HUES6 (cell line): ENCODE data around the gene QKI.

Source experiments
- H3K27ac ChIP-seq: 2 replicates; pipeline ENCODE4 v1.7.0; 2013; ENCODE audit warnings: low read depth, mild to moderate bottlenecking, low read length, inconsistent platforms
- H3K27me3 ChIP-seq: 2 replicates; pipeline ENCODE4 v1.6.1; 2013; ENCODE audit warnings: low read length; ENCODE audit not compliant: control insufficient read depth, insufficient read depth
- H3K36me3 ChIP-seq: 2 replicates; pipeline ENCODE4 v1.6.1; 2013; ENCODE audit warnings: low read length; ENCODE audit not compliant: control insufficient read depth, insufficient read depth
- H3K4me1 ChIP-seq: 2 replicates; pipeline ENCODE4 v1.6.1; 2013; ENCODE audit warnings: low read length; ENCODE audit not compliant: control insufficient read depth, insufficient read depth
- H3K4me3 ChIP-seq: 2 replicates; pipeline ENCODE4 v1.5.1; 2013; ENCODE audit warnings: low read depth, low read length
- H3K9ac ChIP-seq: one replicate; pipeline ENCODE4 v1.6.1; 2013; ENCODE audit warnings: mild to moderate bottlenecking, low read length
- H3K9me3 ChIP-seq: 2 replicates; pipeline ENCODE4 v1.6.1; 2013; ENCODE audit warnings: low read depth, low read length; ENCODE audit not compliant: control insufficient read depth, insufficient read depth

Gene QKI

GRCh38 chr6:163402616-163403015, 11.9 kb upstream of the QKI start:
- H3K4me1 ChIP-seq: peaks cover 32% of the 10 kb centered on the region
- H3K36me3 ChIP-seq: no peaks in the 10 kb centered on the region
- no peak overlapping the region for H3K4me3 ChIP-seq
- H3K27ac ChIP-seq: no peak overlapping the region
- no peaks in the 10 kb centered on the region for H3K9me3 ChIP-seq
- no peak overlapping the region for H3K9ac ChIP-seq
- H3K27me3 ChIP-seq: no peaks in the 10 kb centered on the region

GRCh38 chr6:163404825-163405265, 9.7 kb upstream of the QKI start:
- Histone ChIP-seq H3K9ac (no peak overlapping the region), H3K36me3 (no peaks in the 10 kb centered on the region), H3K4me3 (no peak overlapping the region), H3K27ac (no peak overlapping the region), H3K27me3 (no peaks in the 10 kb centered on the region), H3K4me1 (peaks cover 26% of the 10 kb centered on the region), H3K9me3 (no peaks in the 10 kb centered on the region)

GRCh38 chr6:163405412-163406309, 8.9 kb upstream of the QKI start:
- H3K36me3 ChIP-seq: no peaks in the 10 kb centered on the region
- no peaks in the 10 kb centered on the region for H3K27me3 ChIP-seq
- H3K9me3 ChIP-seq: no peaks in the 10 kb centered on the region
- no peak overlapping the region for H3K4me3 ChIP-seq
- H3K27ac ChIP-seq: no peak overlapping the region
- no peak overlapping the region for H3K9ac ChIP-seq
- H3K4me1 ChIP-seq: peaks cover 27% of the 10 kb centered on the region

- no peaks in the 10 kb centered on the region for H3K27me3 ChIP-seq
- no peak overlapping the region for H3K27ac ChIP-seq
- H3K9ac ChIP-seq: no peak overlapping the region
- H3K9me3 ChIP-seq: no peaks in the 10 kb centered on the region
- H3K4me1 ChIP-seq: peaks cover 28% of the 10 kb centered on the region
- H3K36me3 ChIP-seq: no peaks in the 10 kb centered on the region
- no peak overlapping the region for H3K4me3 ChIP-seq
These were observed 8.2 kb upstream of the QKI start for GRCh38 chr6:163406366-163406765.

GRCh38 chr6:163406830-163407229, 7.7 kb upstream of the QKI start:
- no peak overlapping the region for H3K27ac ChIP-seq
- H3K36me3 ChIP-seq: no peaks in the 10 kb centered on the region
- H3K27me3 ChIP-seq: no peaks in the 10 kb centered on the region
- peaks cover 24% of the 10 kb centered on the region for H3K4me1 ChIP-seq
- no peak overlapping the region for H3K9ac ChIP-seq
- H3K9me3 ChIP-seq: no peaks in the 10 kb centered on the region
- no peak overlapping the region for H3K4me3 ChIP-seq

- Histone ChIP-seq H3K4me3 (no peak overlapping the region), H3K9ac (no peak overlapping the region), H3K36me3 (no peaks in the 10 kb centered on the region), H3K9me3 (no peaks in the 10 kb centered on the region), H3K27me3 (no peaks in the 10 kb centered on the region), H3K27ac (no peak overlapping the region), H3K4me1 (peaks cover 20% of the 10 kb centered on the region)
These were observed 6.0 kb upstream of the QKI start for GRCh38 chr6:163408352-163408991.

- Histone ChIP-seq H3K9me3 (no peaks in the 10 kb centered on the region), H3K4me1 (peaks cover 18% of the 10 kb centered on the region)
These were observed 4.8 kb upstream of the QKI start for GRCh38 chr6:163409712-163410111.

GRCh38 chr6:163412341-163412740, 2.2 kb upstream of the QKI start:
- Histone ChIP-seq H3K27ac (no peak overlapping the region), H3K27me3 (no peaks in the 10 kb centered on the region), H3K4me1 (peaks cover 8% of the 10 kb centered on the region), H3K9ac (no peak overlapping the region), H3K36me3 (no peaks in the 10 kb centered on the region), H3K9me3 (no peaks in the 10 kb centered on the region), H3K4me3 (peak overlapping the region; percentile 76)

More at GRCh38 chr6:163409712-163410111, 4.8 kb upstream of the QKI start:
- no peaks in the 10 kb centered on the region for H3K27me3 ChIP-seq
- H3K9ac ChIP-seq: no peak overlapping the region
- no peaks in the 10 kb centered on the region for H3K36me3 ChIP-seq
- H3K4me3 ChIP-seq: no peak overlapping the region
- H3K27ac ChIP-seq: no peak overlapping the region

DNA sequence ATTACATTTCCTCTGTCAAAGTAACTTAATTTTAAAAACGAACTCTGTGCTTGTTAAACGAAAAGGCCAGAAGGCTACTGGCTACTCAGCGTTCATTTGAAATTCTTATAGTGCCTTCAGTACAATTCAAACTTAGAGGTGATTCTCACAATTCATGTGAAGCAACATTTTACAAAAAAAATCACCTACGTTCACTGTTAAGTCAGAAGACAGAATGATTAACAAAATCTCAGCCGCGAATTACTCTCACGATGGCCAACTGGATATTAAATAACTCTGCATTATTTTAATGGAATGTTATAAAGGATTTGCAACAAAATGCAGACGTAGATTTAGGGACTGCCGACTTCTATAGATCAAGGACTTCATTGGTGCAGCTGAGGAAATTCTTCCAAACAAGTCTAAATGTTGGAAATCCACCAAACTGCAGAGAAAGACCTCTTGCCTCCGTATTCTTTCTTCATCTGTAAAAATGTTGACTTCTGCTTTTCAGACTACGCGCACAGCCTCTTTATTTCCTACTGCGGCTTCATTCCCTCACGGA, 1.6 kb upstream of the QKI start:
- peak overlapping the region; percentile 76 for H3K4me3 ChIP-seq
- H3K36me3 ChIP-seq: no peaks in the 10 kb centered on the region
- peak overlapping the region; percentile 88 for H3K9ac ChIP-seq
- peak overlapping the region; percentile 94; the same call in 1 of the 2 replicates for H3K27ac ChIP-seq
- no peaks in the 10 kb centered on the region for H3K9me3 ChIP-seq
- peaks cover 13% of the 10 kb centered on the region for H3K4me1 ChIP-seq
- no peaks in the 10 kb centered on the region for H3K27me3 ChIP-seq

GRCh38 chr6:163413345-163414116, 987 bp upstream of the QKI start:
- Histone ChIP-seq H3K27me3 (no peaks in the 10 kb centered on the region), H3K9ac (peak overlapping the region; percentile 88), H3K4me3 (peak overlapping the region; percentile 76), H3K36me3 (no peaks in the 10 kb centered on the region), H3K9me3 (no peaks in the 10 kb centered on the region), H3K27ac (peak overlapping the region; percentile 94), H3K4me1 (peaks cover 17% of the 10 kb centered on the region)
